A549 (cell line): ENCODE measurements around the gene PCDHGC5.

Experiments used
- CHD2 ChIP-seq: fragments of 150-350 bp; IDR thresholded peaks from 2 replicates; pipeline ENCODE4 v1.6.1; 2014; ENCODE audit warnings: low read length; ENCODE audit not compliant: partially characterized antibody
- JUNB ChIP-seq: fragments of >200 bp; sonication (Bioruptor Twin); formaldehyde crosslinking; IDR thresholded peaks from 2 replicates; pipeline ENCODE4 v1.6.1; 2016
- TF ChIP-seq, protein P1 (sequence below): fragments of >200 bp; sonication (Bioruptor Twin); formaldehyde crosslinking; IDR thresholded peaks from 3 replicates; pipeline ENCODE4 v1.5.1; 2016
- TF ChIP-seq, protein P2 (sequence below): fragments of 450-650 bp; IDR thresholded peaks from 2 replicates; pipeline ENCODE4 v1.6.1; 2014; ENCODE audit warnings: antibody characterized with exemption
- TF ChIP-seq, protein P3 (sequence below): fragments of 150-350 bp; IDR thresholded peaks from 2 replicates; pipeline ENCODE4 v1.6.1; 2014; ENCODE audit warnings: low read depth, mild to moderate bottlenecking, low read length

DNA sequence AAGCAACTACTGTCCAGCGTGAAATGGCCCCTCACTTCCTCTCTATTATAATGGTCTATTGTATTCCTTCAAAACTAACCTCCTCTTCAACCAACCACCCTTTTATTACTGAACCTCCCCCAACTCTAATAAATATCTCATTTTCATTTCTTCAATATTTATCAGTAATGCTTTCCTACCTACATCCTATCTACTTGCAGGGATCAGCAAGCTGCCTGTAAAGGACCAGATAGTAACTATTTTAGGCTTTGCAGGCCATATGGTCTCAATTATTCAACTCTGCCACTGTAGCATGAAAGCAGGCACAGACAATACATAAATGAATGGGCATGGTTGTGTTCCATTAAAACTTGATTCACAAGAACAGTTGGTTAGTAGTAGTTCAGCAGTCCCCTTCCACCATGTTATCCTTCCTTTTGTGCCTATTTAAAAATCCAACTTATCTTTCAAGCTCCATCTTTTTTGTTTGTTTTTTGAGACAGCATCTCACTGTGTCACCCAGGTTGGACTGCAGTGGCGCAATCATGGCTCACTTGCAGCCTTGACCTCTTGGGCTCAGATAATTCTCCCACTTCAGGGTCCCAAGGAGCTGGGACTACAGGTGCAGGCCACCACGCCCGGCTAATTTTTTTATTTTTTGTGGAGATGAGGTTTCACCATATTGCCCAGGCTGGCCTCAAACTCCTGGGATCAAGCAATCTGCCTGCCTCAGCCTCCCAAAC, 45.8 kb downstream of the PCDHGC5 start:
- TF ChIP-seq JUNB, result no peak
- TF ChIP-seq, protein P1, sequence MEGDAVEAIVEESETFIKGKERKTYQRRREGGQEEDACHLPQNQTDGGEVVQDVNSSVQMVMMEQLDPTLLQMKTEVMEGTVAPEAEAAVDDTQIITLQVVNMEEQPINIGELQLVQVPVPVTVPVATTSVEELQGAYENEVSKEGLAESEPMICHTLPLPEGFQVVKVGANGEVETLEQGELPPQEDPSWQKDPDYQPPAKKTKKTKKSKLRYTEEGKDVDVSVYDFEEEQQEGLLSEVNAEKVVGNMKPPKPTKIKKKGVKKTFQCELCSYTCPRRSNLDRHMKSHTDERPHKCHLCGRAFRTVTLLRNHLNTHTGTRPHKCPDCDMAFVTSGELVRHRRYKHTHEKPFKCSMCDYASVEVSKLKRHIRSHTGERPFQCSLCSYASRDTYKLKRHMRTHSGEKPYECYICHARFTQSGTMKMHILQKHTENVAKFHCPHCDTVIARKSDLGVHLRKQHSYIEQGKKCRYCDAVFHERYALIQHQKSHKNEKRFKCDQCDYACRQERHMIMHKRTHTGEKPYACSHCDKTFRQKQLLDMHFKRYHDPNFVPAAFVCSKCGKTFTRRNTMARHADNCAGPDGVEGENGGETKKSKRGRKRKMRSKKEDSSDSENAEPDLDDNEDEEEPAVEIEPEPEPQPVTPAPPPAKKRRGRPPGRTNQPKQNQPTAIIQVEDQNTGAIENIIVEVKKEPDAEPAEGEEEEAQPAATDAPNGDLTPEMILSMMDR, result no peak
- TF ChIP-seq, protein P2, sequence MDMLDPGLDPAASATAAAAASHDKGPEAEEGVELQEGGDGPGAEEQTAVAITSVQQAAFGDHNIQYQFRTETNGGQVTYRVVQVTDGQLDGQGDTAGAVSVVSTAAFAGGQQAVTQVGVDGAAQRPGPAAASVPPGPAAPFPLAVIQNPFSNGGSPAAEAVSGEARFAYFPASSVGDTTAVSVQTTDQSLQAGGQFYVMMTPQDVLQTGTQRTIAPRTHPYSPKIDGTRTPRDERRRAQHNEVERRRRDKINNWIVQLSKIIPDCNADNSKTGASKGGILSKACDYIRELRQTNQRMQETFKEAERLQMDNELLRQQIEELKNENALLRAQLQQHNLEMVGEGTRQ, result no peak
- TF ChIP-seq, protein P3, sequence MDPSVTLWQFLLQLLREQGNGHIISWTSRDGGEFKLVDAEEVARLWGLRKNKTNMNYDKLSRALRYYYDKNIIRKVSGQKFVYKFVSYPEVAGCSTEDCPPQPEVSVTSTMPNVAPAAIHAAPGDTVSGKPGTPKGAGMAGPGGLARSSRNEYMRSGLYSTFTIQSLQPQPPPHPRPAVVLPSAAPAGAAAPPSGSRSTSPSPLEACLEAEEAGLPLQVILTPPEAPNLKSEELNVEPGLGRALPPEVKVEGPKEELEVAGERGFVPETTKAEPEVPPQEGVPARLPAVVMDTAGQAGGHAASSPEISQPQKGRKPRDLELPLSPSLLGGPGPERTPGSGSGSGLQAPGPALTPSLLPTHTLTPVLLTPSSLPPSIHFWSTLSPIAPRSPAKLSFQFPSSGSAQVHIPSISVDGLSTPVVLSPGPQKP, result no peak
- TF ChIP-seq CHD2, result no peak
